ENCODE data around the gene BMERB1. TPM values are rescaled to one million over a fixed set of nuclear protein-coding genes. Genes with fewer than 3 reads are reported as not detected.

The BMERB1 gene
- total RNA-seq, 1 donor from 2014 or later: 26.4 TPM

DNA sequence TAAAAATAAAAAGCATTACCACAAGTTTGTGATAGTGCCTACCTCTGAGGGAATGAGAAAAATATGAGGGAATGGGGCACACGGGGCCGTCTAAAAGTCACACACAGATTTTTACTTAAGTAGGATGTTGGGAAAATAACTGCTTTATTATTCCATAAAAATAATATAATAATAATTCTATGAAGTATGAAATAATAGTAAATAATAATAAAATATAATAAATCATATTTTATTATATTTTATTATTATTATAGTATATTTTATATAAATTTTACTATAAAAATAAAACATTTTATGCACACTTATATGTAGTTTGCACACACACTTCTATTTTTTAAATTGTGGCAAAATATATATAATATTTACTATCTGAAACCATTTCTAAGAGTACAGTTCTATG, 92.3 kb downstream of the BMERB1 start:
- Mint-ChIP-seq H3K4me1 (ENCODE audit: unreplicated experiment) (peaks cover 7% of the 10 kb centered on the region), H3K4me3 (no peak overlapping the region), H3K27me3 (no peaks in the 10 kb centered on the region), H3K9me3 (no peaks in the 10 kb centered on the region), H3K36me3 (peaks cover 4% of the 10 kb centered on the region), H3K27ac (no peak overlapping the region)
- TF ChIP-seq, protein P1, sequence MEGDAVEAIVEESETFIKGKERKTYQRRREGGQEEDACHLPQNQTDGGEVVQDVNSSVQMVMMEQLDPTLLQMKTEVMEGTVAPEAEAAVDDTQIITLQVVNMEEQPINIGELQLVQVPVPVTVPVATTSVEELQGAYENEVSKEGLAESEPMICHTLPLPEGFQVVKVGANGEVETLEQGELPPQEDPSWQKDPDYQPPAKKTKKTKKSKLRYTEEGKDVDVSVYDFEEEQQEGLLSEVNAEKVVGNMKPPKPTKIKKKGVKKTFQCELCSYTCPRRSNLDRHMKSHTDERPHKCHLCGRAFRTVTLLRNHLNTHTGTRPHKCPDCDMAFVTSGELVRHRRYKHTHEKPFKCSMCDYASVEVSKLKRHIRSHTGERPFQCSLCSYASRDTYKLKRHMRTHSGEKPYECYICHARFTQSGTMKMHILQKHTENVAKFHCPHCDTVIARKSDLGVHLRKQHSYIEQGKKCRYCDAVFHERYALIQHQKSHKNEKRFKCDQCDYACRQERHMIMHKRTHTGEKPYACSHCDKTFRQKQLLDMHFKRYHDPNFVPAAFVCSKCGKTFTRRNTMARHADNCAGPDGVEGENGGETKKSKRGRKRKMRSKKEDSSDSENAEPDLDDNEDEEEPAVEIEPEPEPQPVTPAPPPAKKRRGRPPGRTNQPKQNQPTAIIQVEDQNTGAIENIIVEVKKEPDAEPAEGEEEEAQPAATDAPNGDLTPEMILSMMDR (conservative IDR thresholded peaks at IDR 0.05): no peak
- no peak for DNase-seq (ENCODE audit: extremely low spot score, unreplicated experiment)

DNA sequence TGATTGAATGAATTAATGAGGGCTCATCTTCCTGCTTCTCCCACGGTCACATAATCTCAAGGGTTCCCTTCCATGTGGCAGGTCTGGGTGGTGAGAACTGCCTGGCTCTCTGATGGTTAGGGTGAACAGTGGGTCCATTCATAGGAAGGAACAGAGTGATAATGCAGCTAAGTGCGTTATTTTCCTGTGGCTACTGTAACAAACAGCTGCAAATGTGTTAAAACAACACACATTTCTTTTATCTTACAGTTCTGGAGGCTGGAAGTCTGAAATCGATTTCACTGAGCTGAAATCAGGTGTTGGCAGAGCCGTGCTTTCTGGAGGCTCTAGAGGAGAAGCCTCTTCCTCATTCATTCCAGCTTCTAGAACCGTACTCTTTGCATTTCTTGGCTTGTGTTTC, 95.3 kb downstream of the BMERB1 start:
- H3K36me3 Mint-ChIP-seq: peaks cover 4% of the 10 kb centered on the region
- no peak overlapping the region for H3K27ac Mint-ChIP-seq
- no peaks in the 10 kb centered on the region for H3K27me3 Mint-ChIP-seq
- TF ChIP-seq, protein P1 (conservative IDR thresholded peaks at IDR 0.05): no peak
- no peaks in the 10 kb centered on the region for H3K9me3 Mint-ChIP-seq
- DNase-seq (ENCODE audit: extremely low spot score, unreplicated experiment): no peak
- no peak overlapping the region for H3K4me3 Mint-ChIP-seq
- no peaks in the 10 kb centered on the region for H3K4me1 Mint-ChIP-seq (ENCODE audit: unreplicated experiment)

GRCh38 chr16:15530085-15530484, 95.7 kb downstream of the BMERB1 start:
- H3K27ac Mint-ChIP-seq: no peak overlapping the region
- H3K4me1 Mint-ChIP-seq (ENCODE audit: unreplicated experiment): no peaks in the 10 kb centered on the region
- H3K9me3 Mint-ChIP-seq: no peaks in the 10 kb centered on the region
- no peak for DNase-seq (ENCODE audit: extremely low spot score, unreplicated experiment)
- no peak overlapping the region for H3K4me3 Mint-ChIP-seq
- no peaks in the 10 kb centered on the region for H3K27me3 Mint-ChIP-seq
- H3K36me3 Mint-ChIP-seq: peaks cover 4% of the 10 kb centered on the region
- TF ChIP-seq, protein P1 (conservative IDR thresholded peaks at IDR 0.05): no peak

DNA sequence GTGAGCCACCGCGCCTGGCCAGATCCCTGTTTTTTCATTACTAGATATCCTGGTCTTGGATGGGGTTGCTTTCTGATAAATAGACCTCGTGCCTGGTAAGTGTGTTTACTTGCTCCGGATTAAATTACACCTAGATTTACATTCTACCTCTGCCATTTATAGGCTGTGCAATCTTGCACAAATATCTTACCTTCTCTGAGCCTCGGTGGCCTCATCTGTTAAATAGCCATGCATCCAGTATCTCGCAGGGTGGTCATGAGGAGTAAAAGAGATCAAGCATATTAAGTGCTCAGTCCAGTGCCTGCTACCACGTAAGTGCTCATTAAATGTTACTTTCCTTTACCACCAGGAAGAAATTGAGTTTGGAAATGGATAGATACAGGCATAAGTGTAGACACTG, 98.4 kb downstream of the BMERB1 start:
- no peaks in the 10 kb centered on the region for H3K9me3 Mint-ChIP-seq
- no peak overlapping the region for H3K4me3 Mint-ChIP-seq
- H3K27me3 Mint-ChIP-seq: no peaks in the 10 kb centered on the region
- peaks cover 4% of the 10 kb centered on the region for H3K36me3 Mint-ChIP-seq
- no peak overlapping the region for H3K27ac Mint-ChIP-seq
- DNase-seq (ENCODE audit: extremely low spot score, unreplicated experiment): no peak
- no peaks in the 10 kb centered on the region for H3K4me1 Mint-ChIP-seq (ENCODE audit: unreplicated experiment)
- TF ChIP-seq, protein P1 (conservative IDR thresholded peaks at IDR 0.05): no peak

- H3K9me3 Mint-ChIP-seq: no peaks in the 10 kb centered on the region
These were observed 99.0 kb downstream of the BMERB1 start for GRCh38 chr16:15533386-15533785.

More at GRCh38 chr16:15533386-15533785, 99.0 kb downstream of the BMERB1 start:
- no peak overlapping the region for H3K27ac Mint-ChIP-seq
- TF ChIP-seq, protein P1 (conservative IDR thresholded peaks at IDR 0.05): no peak
- peaks cover 4% of the 10 kb centered on the region for H3K36me3 Mint-ChIP-seq
- H3K4me3 Mint-ChIP-seq: no peak overlapping the region
- no peaks in the 10 kb centered on the region for H3K4me1 Mint-ChIP-seq (ENCODE audit: unreplicated experiment)
- no peaks in the 10 kb centered on the region for H3K27me3 Mint-ChIP-seq
- DNase-seq (ENCODE audit: extremely low spot score, unreplicated experiment): no peak
